ENCODE data around the gene KNDC1.

GRCh38 chr10:133126431-133127290 is 33.4 kb upstream of the KNDC1 start:
- TF ChIP-seq CTCF (IDR thresholded peaks at IDR 0.05; ENCODE audit: extremely low read depth in 1 of 2, insufficient read depth in 1 of 2, low read depth in 1 of 2, low read length in 2 of 2) (no peak), EZH2 (IDR thresholded peaks at IDR 0.05; ENCODE audit: borderline replicate concordance, low read depth, low read length, severe bottlenecking) (no peak), POLR2A (IDR thresholded peaks at IDR 0.05; ENCODE audit: low read depth, low read length) (no peak), MYC (IDR thresholded peaks at IDR 0.05; ENCODE audit: low read depth, low read length) (no peak)
